ENCODE data around the gene ELK3.

ELK3 gene

GRCh38 chr12:96239711-96240635 lies 45.8 kb downstream of the ELK3 start:
- no CpG with 5 or more reads among the region's 18 CpGs for WGBS, 2 donors (ENCODE audit: extremely low coverage in 2 of 2, insufficient read length in 2 of 2, insufficient replicate concordance in 1 of 2)
- no peak overlapping the region for H3K27ac ChIP-seq (replicated peaks; ENCODE audit: low read length)
- no peak overlapping the region for H2AK5ac ChIP-seq (ENCODE audit: low read depth, low read length)
- H3K23ac ChIP-seq (ENCODE audit: low read depth, low read length, poor library complexity): no peak overlapping the region
- no peak overlapping the region for H3K4me2 ChIP-seq (ENCODE audit: insufficient read depth, low read length, poor library complexity, severe bottlenecking)
- no peaks in the 10 kb centered on the region for H3K9me3 ChIP-seq (replicated peaks in 1 of 2; ENCODE audit: control insufficient read depth in 2 of 2, insufficient read depth in 1 of 2, low read depth in 1 of 2, low read length in 2 of 2)
- H3K4me3 ChIP-seq (ENCODE audit: low read length in 2 of 2): no peak overlapping the region
- H2BK12ac ChIP-seq (ENCODE audit: low read length): no peak overlapping the region
- H2BK120ac ChIP-seq (ENCODE audit: low read depth, low read length): no peak overlapping the region
- no peak overlapping the region for H4K8ac ChIP-seq (ENCODE audit: low read depth, low read length)
- no peaks in the 10 kb centered on the region for H3K36me3 ChIP-seq (replicated peaks in 1 of 2; ENCODE audit: control insufficient read depth in 2 of 2, insufficient read depth in 2 of 2, low read length in 2 of 2)
- no peak overlapping the region for H4K91ac ChIP-seq (ENCODE audit: low read depth, low read length, poor library complexity)
- H3K79me1 ChIP-seq (ENCODE audit: low read depth, low read length): no peaks in the 10 kb centered on the region
- H2BK15ac ChIP-seq (ENCODE audit: low read length): no peak overlapping the region
- no peak overlapping the region for H2AFZ ChIP-seq (ENCODE audit: low read length)
- peaks cover 3 to 13% of the 10 kb centered on the region in 2 donors for H3K4me1 ChIP-seq (ENCODE audit: control insufficient read depth in 2 of 2, insufficient read depth in 1 of 2, low read depth in 1 of 2, low read length in 2 of 2)
- H2BK5ac ChIP-seq (ENCODE audit: low read length): no peak overlapping the region
- no peak overlapping the region for H3K9ac ChIP-seq (ENCODE audit: low read depth, low read length, poor library complexity)
- H3K18ac ChIP-seq (ENCODE audit: low read length): peak overlapping the region; percentile 67
- DNase-seq (ENCODE audit: low spot score): no peak
- H3K4ac ChIP-seq (ENCODE audit: low read length): no peak overlapping the region
- H3K14ac ChIP-seq (ENCODE audit: low read length): peak overlapping the region; percentile 60
- H3K27me3 ChIP-seq (ENCODE audit: control insufficient read depth in 3 of 3, insufficient read depth in 3 of 3, low read depth in 1 of 3, low read length in 3 of 3): no peaks in the 10 kb centered on the region

DNA sequence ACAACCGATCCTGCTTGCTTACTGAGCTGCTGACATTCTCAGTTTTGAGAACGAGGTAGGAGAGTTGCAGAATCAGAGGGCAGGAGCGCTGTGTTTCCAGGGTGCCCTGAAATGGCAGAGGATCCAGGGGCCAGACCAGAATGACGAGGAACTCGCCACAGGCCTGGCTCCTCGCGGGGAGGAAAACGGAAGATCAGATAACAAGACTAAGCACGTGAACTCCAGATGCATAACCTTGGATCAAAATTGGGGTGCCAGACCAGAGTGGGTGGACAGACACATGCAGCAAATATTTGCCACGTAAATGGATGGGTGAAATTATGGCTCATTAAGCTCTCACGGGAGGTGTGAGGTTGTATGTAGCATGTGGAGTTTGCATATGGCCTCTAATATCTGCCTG lies 46.5 kb downstream of the ELK3 start:
- no peak overlapping the region for H2BK120ac ChIP-seq (ENCODE audit: low read depth, low read length)
- H2BK12ac ChIP-seq (ENCODE audit: low read length): no peak overlapping the region
- no CpG with 5 or more reads among the region's 11 CpGs for WGBS, 2 donors (ENCODE audit: extremely low coverage in 2 of 2, insufficient read length in 2 of 2, insufficient replicate concordance in 1 of 2)
- no peak overlapping the region for H3K23ac ChIP-seq (ENCODE audit: low read depth, low read length, poor library complexity)
- H3K4me1 ChIP-seq (ENCODE audit: control insufficient read depth in 2 of 2, insufficient read depth in 1 of 2, low read depth in 1 of 2, low read length in 2 of 2): peaks cover 3 to 13% of the 10 kb centered on the region in 2 donors
- no peak overlapping the region for H3K27ac ChIP-seq (replicated peaks; ENCODE audit: low read length)
- H4K8ac ChIP-seq (ENCODE audit: low read depth, low read length): no peak overlapping the region
- no peaks in the 10 kb centered on the region for H3K36me3 ChIP-seq (replicated peaks in 1 of 2; ENCODE audit: control insufficient read depth in 2 of 2, insufficient read depth in 2 of 2, low read length in 2 of 2)
- H3K4ac ChIP-seq (ENCODE audit: low read length): no peak overlapping the region
- H3K9me3 ChIP-seq (replicated peaks in 1 of 2; ENCODE audit: control insufficient read depth in 2 of 2, insufficient read depth in 1 of 2, low read depth in 1 of 2, low read length in 2 of 2): no peaks in the 10 kb centered on the region
- no peak overlapping the region for H3K18ac ChIP-seq (ENCODE audit: low read length)
- H2AFZ ChIP-seq (ENCODE audit: low read length): no peak overlapping the region
- no peak overlapping the region for H2BK15ac ChIP-seq (ENCODE audit: low read length)
- H3K9ac ChIP-seq (ENCODE audit: low read depth, low read length, poor library complexity): no peak overlapping the region
- DNase-seq (ENCODE audit: low spot score): no peak
- no peak overlapping the region for H2BK5ac ChIP-seq (ENCODE audit: low read length)
- H2AK5ac ChIP-seq (ENCODE audit: low read depth, low read length): no peak overlapping the region
- H3K4me3 ChIP-seq (ENCODE audit: low read length in 2 of 2): no peak overlapping the region
- H3K4me2 ChIP-seq (ENCODE audit: insufficient read depth, low read length, poor library complexity, severe bottlenecking): no peak overlapping the region
- H3K27me3 ChIP-seq (ENCODE audit: control insufficient read depth in 3 of 3, insufficient read depth in 3 of 3, low read depth in 1 of 3, low read length in 3 of 3): no peaks in the 10 kb centered on the region
- no peak overlapping the region for H4K91ac ChIP-seq (ENCODE audit: low read depth, low read length, poor library complexity)
- H3K14ac ChIP-seq (ENCODE audit: low read length): no peak overlapping the region
- no peaks in the 10 kb centered on the region for H3K79me1 ChIP-seq (ENCODE audit: low read depth, low read length)

- H3K27ac ChIP-seq (replicated peaks; ENCODE audit: low read length): no peak overlapping the region
- no peak overlapping the region for H3K4ac ChIP-seq (ENCODE audit: low read length)
- no peak overlapping the region for H2BK12ac ChIP-seq (ENCODE audit: low read length)
- H3K9me3 ChIP-seq (replicated peaks in 1 of 2; ENCODE audit: control insufficient read depth in 2 of 2, insufficient read depth in 1 of 2, low read depth in 1 of 2, low read length in 2 of 2): no peaks in the 10 kb centered on the region
- H2BK120ac ChIP-seq (ENCODE audit: low read depth, low read length): no peak overlapping the region
- H4K91ac ChIP-seq (ENCODE audit: low read depth, low read length, poor library complexity): no peak overlapping the region
- H3K4me3 ChIP-seq (ENCODE audit: low read length in 2 of 2): no peak overlapping the region
- H2BK5ac ChIP-seq (ENCODE audit: low read length): no peak overlapping the region
- H2AK5ac ChIP-seq (ENCODE audit: low read depth, low read length): no peak overlapping the region
- H3K14ac ChIP-seq (ENCODE audit: low read length): no peak overlapping the region
- no peak overlapping the region for H3K9ac ChIP-seq (ENCODE audit: low read depth, low read length, poor library complexity)
- no peaks in the 10 kb centered on the region for H3K36me3 ChIP-seq (replicated peaks in 1 of 2; ENCODE audit: control insufficient read depth in 2 of 2, insufficient read depth in 2 of 2, low read length in 2 of 2)
- no CpG with 5 or more reads among the region's 4 CpGs for WGBS, 2 donors (ENCODE audit: extremely low coverage in 2 of 2, insufficient read length in 2 of 2, insufficient replicate concordance in 1 of 2)
- peak overlapping the region; percentile 22 for H3K18ac ChIP-seq (ENCODE audit: low read length)
- H2BK15ac ChIP-seq (ENCODE audit: low read length): no peak overlapping the region
- H3K23ac ChIP-seq (ENCODE audit: low read depth, low read length, poor library complexity): no peak overlapping the region
- no peak overlapping the region for H2AFZ ChIP-seq (ENCODE audit: low read length)
- peaks cover 3 to 13% of the 10 kb centered on the region in 2 donors for H3K4me1 ChIP-seq (ENCODE audit: control insufficient read depth in 2 of 2, insufficient read depth in 1 of 2, low read depth in 1 of 2, low read length in 2 of 2)
- H3K27me3 ChIP-seq (ENCODE audit: control insufficient read depth in 3 of 3, insufficient read depth in 3 of 3, low read depth in 1 of 3, low read length in 3 of 3): no peaks in the 10 kb centered on the region
- DNase-seq (ENCODE audit: low spot score): no peak
- no peak overlapping the region for H3K4me2 ChIP-seq (ENCODE audit: insufficient read depth, low read length, poor library complexity, severe bottlenecking)
- H3K79me1 ChIP-seq (ENCODE audit: low read depth, low read length): no peaks in the 10 kb centered on the region
- H4K8ac ChIP-seq (ENCODE audit: low read depth, low read length): no peak overlapping the region
These were observed 47.3 kb downstream of the ELK3 start for GRCh38 chr12:96241431-96241830.

DNA sequence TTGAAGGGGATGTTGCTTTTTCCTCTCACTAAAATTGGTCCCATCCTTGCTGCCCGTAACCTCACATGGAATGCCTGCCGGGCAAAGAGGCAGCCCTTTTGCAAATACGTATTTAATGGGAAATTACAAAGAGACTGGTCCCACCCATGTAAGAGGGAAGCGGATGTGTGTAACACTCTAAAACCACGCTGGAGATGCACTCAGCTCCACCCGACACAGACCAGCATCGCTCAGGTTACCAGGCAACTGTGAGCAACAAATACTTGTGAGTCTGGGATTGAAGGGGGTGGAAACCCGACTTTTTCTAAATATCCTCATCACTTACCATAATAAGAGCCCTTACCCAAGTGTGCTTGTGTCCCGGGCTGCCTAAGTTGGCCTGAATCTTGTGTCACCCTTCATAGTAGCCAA lies 47.7 kb downstream of the ELK3 start:
- H3K4ac ChIP-seq (ENCODE audit: low read length): no peak overlapping the region
- no peak overlapping the region for H4K8ac ChIP-seq (ENCODE audit: low read depth, low read length)
- H2BK5ac ChIP-seq (ENCODE audit: low read length): no peak overlapping the region
- no peaks in the 10 kb centered on the region for H3K36me3 ChIP-seq (replicated peaks in 1 of 2; ENCODE audit: control insufficient read depth in 2 of 2, insufficient read depth in 2 of 2, low read length in 2 of 2)
- no peak overlapping the region for H4K91ac ChIP-seq (ENCODE audit: low read depth, low read length, poor library complexity)
- H3K18ac ChIP-seq (ENCODE audit: low read length): no peak overlapping the region
- H2BK120ac ChIP-seq (ENCODE audit: low read depth, low read length): no peak overlapping the region
- H3K27ac ChIP-seq (replicated peaks; ENCODE audit: low read length): no peak overlapping the region
- H3K9ac ChIP-seq (ENCODE audit: low read depth, low read length, poor library complexity): no peak overlapping the region
- no peak overlapping the region for H3K4me2 ChIP-seq (ENCODE audit: insufficient read depth, low read length, poor library complexity, severe bottlenecking)
- H3K4me3 ChIP-seq (ENCODE audit: low read length in 2 of 2): no peak overlapping the region
- no peak for DNase-seq (ENCODE audit: low spot score)
- no peaks in the 10 kb centered on the region for H3K9me3 ChIP-seq (replicated peaks in 1 of 2; ENCODE audit: control insufficient read depth in 2 of 2, insufficient read depth in 1 of 2, low read depth in 1 of 2, low read length in 2 of 2)
- no peak overlapping the region for H3K14ac ChIP-seq (ENCODE audit: low read length)
- no peaks in the 10 kb centered on the region for H3K27me3 ChIP-seq (ENCODE audit: control insufficient read depth in 3 of 3, insufficient read depth in 3 of 3, low read depth in 1 of 3, low read length in 3 of 3)
- no peak overlapping the region for H2BK12ac ChIP-seq (ENCODE audit: low read length)
- no peak overlapping the region for H2BK15ac ChIP-seq (ENCODE audit: low read length)
- no peak overlapping the region for H3K23ac ChIP-seq (ENCODE audit: low read depth, low read length, poor library complexity)
- H2AFZ ChIP-seq (ENCODE audit: low read length): no peak overlapping the region
- whole genome bisulfite sequencing, 2 donors (ENCODE audit: extremely low coverage in 2 of 2, insufficient read length in 2 of 2, insufficient replicate concordance in 1 of 2): no CpG with 5 or more reads among the region's 9 CpGs
- peaks cover 3 to 13% of the 10 kb centered on the region in 2 donors for H3K4me1 ChIP-seq (ENCODE audit: control insufficient read depth in 2 of 2, insufficient read depth in 1 of 2, low read depth in 1 of 2, low read length in 2 of 2)
- no peak overlapping the region for H2AK5ac ChIP-seq (ENCODE audit: low read depth, low read length)
- H3K79me1 ChIP-seq (ENCODE audit: low read depth, low read length): no peaks in the 10 kb centered on the region

Data from neuronal stem cell (in vitro differentiated cells).